Right lung (tissue), 5 donors: ENCODE data around the gene MAP1B. TPM values are rescaled to one million over a fixed set of nuclear protein-coding genes. Genes with fewer than 3 reads are reported as not detected.
A peak's percentile ranks its signal among the peaks of the same experiment; 100 is the strongest.

ENCODE experiments used
- DNase-seq, 2 donors: peaks; one replicate each; pipeline ENCODE4 v3.0.0-alpha.2; 2013
- polyA plus RNA-seq, 5 donors: library from polyadenylated mRNA; unstranded; fragments of 120-200 nt; gene quantifications; one replicate each; pipeline versions ENCODE4 v1.2.1 to v1.2.3, GENCODE V29; 2013; ENCODE audit warnings: inconsistent platforms in 1 of 5, low replicate concordance in 1 of 5; ENCODE audit not compliant: insufficient read length in 5 of 5, insufficient read depth in 1 of 5

The MAP1B gene
- polyA plus RNA-seq, 5 donors = 15.2 to 22.4 (median 16.1) TPM

DNA sequence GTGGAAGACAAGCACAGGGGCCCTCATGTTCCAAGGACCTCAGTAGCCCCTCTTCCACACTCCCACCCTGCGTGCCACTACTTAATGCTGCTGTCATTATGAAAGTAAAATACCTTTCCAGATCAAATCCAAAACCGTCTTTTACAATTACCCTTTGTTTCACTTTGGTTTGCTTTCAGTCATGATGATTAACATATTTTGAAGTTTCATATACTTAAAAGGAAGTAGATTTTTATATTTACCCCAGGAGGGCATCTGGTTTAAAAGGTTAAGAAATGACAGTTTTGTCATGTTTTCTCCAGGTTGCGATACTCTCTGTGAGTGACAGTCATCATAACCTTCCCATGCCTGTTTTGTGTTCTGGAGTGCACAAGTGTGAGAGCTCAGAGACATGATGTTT, 13.5 kb upstream of the MAP1B start:
- no peak for DNase-seq

DNA sequence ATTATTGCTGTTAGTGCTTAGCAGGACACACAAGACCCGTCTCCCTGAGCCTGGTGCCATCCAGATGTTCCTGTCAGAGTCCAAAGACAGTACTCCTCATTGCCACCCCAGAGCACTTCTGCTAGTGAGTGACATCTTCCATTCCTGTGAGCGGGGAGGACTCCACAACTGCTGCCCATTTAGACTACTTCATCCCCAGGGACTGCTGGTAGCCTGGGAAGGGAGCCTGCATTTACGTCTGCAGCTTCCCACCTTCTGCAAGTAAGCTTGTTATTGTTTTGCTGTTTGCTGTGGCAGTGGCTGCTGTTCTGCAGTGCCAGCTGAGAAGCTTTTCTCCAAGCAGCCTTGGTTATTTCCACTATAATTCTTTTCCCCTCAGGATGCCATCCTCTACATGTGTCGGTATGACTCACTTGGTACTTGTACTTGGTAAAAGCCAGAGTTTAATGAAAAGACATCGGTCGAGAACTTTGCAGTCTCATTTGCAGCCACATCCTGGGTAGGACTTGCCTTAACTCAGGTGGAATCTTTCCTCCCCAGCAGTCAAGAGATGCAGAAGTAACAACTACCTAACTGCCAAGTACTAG, 10.6 kb upstream of the MAP1B start:
- no peak for DNase-seq

GRCh38 chr5:72101828-72102227, 5.4 kb upstream of the MAP1B start:
- no peak for DNase-seq

- DNase-seq = no peak
Measured at GRCh38 chr5:72106817-72107130, 501 bp upstream of the MAP1B start.

DNA sequence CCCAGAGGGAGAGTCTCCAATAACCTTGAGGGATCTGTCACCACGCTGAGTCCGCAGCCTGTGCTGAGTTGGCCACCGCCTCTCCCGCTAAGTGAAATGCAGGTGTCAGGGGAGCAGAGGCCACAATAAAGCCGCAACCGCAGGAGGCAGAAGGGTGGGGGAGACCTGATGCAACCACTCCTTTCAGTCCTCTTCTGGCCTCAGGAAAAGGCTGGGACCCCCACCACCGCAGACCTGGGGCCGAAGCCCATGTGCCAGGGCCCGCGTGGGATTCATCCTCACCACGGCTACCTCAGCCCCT, 576 bp downstream of the MAP1B start:
- peak in 1 of 2 donors; percentile 11 for DNase-seq

DNA sequence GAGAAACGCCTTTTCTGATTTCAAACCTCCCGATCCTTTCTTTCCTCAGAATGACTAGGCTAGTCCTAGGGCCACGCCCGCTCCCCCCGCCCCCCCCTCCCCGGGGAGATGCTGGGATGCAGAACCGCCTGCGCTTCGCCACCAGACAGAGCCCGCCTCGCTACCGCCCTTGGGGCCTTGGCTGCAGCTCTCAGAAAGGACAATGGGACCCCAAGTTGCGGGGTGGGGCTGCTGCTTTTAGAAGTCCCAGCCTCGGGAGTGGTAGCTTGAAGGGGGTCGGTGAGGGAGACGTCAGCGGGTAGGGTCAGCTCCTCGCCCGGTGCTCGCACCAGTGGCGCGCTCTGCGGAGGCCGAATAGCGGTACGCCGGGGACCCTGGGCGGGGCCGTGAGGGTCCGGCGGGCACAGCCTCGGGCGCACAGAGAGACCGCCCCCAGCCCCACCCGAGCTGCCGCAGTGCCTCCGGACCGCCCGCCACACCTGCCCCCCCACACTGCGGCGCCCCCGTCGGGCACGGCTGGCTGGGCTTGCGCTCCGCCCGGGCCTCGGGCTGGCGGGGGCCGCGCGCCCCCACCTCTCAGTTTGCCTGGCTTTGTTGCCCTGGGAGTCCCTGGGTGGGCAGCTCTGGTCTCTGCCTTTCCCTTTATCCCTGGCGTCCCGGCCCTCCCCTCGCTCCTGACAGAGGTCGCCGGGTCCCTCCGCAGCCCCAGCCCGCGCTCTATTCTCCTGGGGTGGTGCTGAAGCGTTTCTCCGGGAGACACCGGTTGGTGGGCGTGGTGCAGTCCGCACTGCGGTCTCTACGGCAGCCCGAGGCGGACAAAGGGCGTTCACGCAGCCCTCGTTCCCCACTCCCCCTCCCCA, 1.2 kb downstream of the MAP1B start:
- DNase-seq = peak; percentile 65 to 66

DNA sequence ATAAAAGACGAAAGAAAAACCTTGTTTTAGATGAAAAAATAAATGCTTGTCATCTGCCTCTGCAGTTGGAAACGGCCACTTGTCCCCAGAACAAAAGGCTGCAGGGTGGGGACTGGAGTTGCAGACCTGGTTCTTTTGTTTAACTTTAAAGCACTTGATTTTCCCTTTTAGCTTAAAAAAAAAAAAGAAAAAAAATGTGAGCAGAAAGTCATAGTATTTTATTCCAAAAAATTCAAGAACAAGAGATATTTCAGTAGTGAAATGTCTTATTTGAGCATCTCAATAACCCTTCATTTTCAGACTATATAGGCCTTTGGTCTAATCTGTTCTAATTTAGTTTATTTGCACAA, 1.8 kb downstream of the MAP1B start:
- DNase-seq = no peak

- DNase-seq = no peak
Measured at GRCh38 chr5:72109625-72110024, 2.4 kb downstream of the MAP1B start.

DNA sequence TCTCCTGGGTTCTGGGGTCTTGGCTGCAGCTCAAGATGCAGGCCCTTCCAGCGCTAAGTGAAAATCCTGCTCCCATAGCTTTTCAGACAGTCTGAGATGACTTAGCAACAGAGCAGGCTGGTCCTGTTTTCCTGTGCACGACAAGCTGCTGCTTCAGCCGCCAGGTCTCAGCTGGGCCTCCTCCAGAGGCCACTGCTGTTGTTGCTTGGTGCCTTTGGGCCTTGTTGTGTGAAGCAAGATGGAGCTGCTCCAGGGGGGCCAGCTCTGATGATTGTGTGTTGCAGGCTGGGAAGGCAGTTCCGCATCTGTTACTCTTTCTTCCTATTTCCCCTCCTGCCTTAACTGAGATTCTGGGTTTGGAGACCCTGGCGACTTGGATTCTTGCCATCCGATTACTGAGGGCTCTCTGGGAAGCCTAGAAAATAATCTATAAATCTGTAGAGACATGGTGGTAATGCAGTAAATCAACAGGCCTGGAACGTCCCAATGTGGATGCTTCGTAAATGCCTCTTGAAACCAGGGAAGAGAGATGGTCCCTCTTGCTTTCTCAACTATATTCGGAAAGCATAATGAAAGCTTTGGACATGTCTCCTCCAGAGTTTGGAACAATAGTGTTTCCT, 3.2 kb downstream of the MAP1B start:
- no peak for DNase-seq

GRCh38 chr5:72112389-72112788, 5.1 kb downstream of the MAP1B start:
- no peak for DNase-seq

GRCh38 chr5:72114629-72115028, 7.4 kb downstream of the MAP1B start:
- no peak for DNase-seq

DNA sequence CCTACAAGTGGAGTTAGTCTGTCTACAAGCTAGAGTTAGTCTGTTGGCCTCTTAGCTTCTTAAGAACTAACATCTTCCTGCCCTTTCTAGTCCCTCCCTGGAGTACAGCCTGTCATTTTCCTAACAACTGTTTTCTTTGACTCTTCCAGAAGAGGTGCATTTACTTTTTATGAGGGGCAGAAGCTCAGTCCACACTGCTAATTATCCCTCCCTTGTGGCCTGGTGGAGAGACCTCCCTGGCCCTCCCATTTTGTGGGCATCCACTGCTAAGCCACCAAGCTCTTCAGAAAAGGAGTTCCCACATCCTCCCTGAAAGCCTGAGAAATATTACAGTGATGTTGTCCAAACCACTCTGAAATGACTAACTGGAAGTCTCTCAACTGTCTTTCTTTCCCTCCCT, 8.0 kb downstream of the MAP1B start:
- DNase-seq = no peak

GRCh38 chr5:72117307-72117706, 10.0 kb downstream of the MAP1B start:
- no peak for DNase-seq

GRCh38 chr5:72121052-72121779, 13.9 kb downstream of the MAP1B start:
- DNase-seq = no peak

DNA sequence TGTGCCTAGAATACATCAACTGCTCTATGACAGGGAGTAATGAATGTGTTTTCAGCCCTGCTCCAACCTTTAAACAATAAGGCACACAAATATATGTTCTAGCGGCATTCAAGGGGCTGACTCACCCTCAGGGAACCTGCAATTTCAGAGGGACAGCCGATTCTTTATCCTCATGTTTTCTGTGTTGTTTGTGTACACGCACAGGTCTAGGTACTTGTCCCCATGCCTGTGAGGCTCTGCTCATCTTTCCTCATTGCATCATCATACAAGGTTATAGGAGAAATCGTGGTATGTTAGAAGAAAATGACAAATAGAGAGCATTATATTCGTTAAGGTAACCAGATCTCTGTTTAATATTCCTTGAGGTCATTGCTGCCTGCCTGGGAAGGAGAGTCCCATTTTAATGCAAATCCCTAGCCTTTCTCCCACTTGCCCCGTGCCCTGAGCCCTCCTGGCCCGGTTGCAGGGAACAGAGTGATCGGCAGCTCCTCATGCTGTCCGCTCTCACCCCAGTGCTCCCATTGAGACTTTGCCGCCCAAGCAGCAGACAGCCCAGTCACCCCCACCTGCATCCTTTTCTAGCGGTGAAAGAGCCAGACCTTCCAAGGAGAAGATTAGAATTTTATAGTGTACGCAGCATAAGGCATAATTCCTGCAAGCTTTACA, 14.6 kb downstream of the MAP1B start:
- DNase-seq = no peak

GRCh38 chr5:72122602-72123001, 15.3 kb downstream of the MAP1B start:
- no peak for DNase-seq

- DNase-seq = no peak
Measured at GRCh38 chr5:72123764-72124376, 16.6 kb downstream of the MAP1B start.

- DNase-seq = no peak
Measured at GRCh38 chr5:72125271-72125940, 18.1 kb downstream of the MAP1B start.

- DNase-seq = peak in 1 of 2 donors; percentile 7
Measured at GRCh38 chr5:72125941-72126620, 18.8 kb downstream of the MAP1B start.

DNA sequence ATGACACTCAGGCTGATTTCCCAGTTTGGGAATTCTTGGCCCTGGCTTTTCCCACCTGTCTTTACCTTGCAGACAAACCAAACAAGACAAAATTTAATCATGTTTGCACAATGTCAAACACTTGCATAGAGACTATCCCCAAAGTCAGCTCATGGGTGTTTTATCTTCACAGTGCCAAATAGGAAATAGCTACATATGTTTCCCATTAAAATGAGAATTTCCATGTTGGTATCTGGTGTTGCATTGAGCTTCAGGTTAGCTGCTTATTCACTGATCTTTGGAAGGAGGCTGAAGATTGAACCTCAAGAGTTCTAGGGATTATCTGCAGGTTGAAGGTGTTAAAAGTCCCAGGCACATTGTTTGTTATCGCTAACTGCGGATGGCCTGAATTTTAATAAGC, 19.5 kb downstream of the MAP1B start:
- DNase-seq = no peak

DNA sequence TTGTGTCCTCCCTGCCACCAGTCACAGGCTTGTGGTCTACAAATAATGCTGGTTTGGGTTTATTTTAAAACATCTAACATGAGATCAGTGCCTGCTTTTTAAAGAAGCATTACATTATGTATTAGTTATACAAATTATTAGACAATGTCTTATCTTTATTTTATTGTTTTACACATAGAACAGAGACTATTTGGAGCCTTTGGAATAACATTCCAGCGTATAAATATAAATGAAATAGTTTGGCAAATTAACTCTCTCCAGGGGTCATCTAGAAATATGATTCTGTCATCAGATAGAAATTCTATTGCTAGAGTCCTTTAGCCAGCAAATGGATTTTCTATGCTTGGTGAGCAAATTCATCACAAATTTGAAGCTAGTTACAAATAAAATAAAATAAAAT, 22.4 kb downstream of the MAP1B start:
- no peak for DNase-seq
